Tibial nerve (tissue), 4 donors: ENCODE measurements around the gene TMEM38B. TPM values are rescaled to one million over a fixed set of nuclear protein-coding genes. Genes with fewer than 3 reads are reported as not detected.

Source experiments
- DNase-seq, 2 donors: peaks; one replicate each; pipeline ENCODE4 v3.0.0-alpha.2; 2019; ENCODE audit warnings: low spot score in 2 of 2
- H3K27ac ChIP-seq, 4 donors: fragments of 200-600 bp; sonication (generic) in 3 of 4; one replicate each; pipeline ENCODE4 v1.5.1; 2017 to 2019; ENCODE audit warnings: mild to moderate bottlenecking in 1 of 4
- H3K27me3 ChIP-seq, 2 donors: fragments of 200-600 bp; sonication (generic) in 1 of 2; one replicate each; pipeline versions ENCODE4 v1.5.1 to v1.6.0; 2017 to 2019
- H3K36me3 ChIP-seq, 3 donors: fragments of 200-600 bp; sonication (generic); one replicate each; pipeline ENCODE4 v1.5.1; 2018 to 2019
- H3K4me1 ChIP-seq, 4 donors: fragments of 200-600 bp; sonication (generic) in 3 of 4; one replicate each; pipeline ENCODE4 v1.5.1; 2017 to 2019
- H3K4me3 ChIP-seq, 4 donors: fragments of 200-600 bp; sonication (generic) in 3 of 4; one replicate each; pipeline ENCODE4 v1.5.1; 2017 to 2019; ENCODE audit warnings: mild to moderate bottlenecking in 1 of 4, moderate library complexity in 1 of 4
- H3K9me3 ChIP-seq, 4 donors: fragments of 200-600 bp; sonication (generic) in 3 of 4; one replicate each; pipeline ENCODE4 v1.5.1; 2017 to 2019
- EP300 ChIP-seq, 2 donors: sonication (generic); formaldehyde crosslinking; IDR thresholded peaks; one replicate each; pipeline ENCODE4 v1.6.1; 2017; ENCODE audit warnings: antibody characterized with exemption in 2 of 2, mild to moderate bottlenecking in 1 of 2
- POLR2A ChIP-seq, 2 donors: fragments of 450-650 bp; IDR thresholded peaks; one replicate each; pipeline ENCODE4 v1.6.1; 2017; ENCODE audit warnings: antibody characterized with exemption in 2 of 2, mild to moderate bottlenecking in 2 of 2, moderate library complexity in 2 of 2
- WGBS, 2 donors: methylation state at CpG; one replicate each; pipeline ENCODE4 v1.1.5; 2018; 5-methylcytosine and 5-hydroxymethylcytosine counted together
- total RNA-seq, 4 donors: library from RNA; depleted of rRNA; stranded (reverse); fragments of >200 nt; gene quantifications; one replicate each; pipeline ENCODE4 v1.1.0, GENCODE V29; 2016
- TF ChIP-seq, protein P1 (sequence below), 5 experiments: fragments of 200-600 bp in 3 of 5; fragments of 450-650 bp in 2 of 5; sonication (generic) in 3 of 5; IDR thresholded peaks; one replicate each; pipeline ENCODE4 v1.5.1; 2016 to 2019; ENCODE audit warnings: antibody characterized with exemption in 5 of 5, mild to moderate bottlenecking in 3 of 5, moderate library complexity in 2 of 5

Gene TMEM38B
- total RNA-seq, 4 donors from 2014 or later = 6.8 to 27.0 (median 10.9) TPM

GRCh38 chr9:105816202-105816744 is 121.9 kb downstream of the TMEM38B start:
- 79 to 87% methylated on average over 3 of the region's 3 CpGs for WGBS, 2 donors
- Histone ChIP-seq H3K9me3 (peaks cover 0 to 37% (median 0%) of the 10 kb centered on the region in 4 donors), H3K27ac (no peak overlapping the region), H3K36me3 (no peaks in the 10 kb centered on the region), H3K4me3 (no peak overlapping the region), H3K27me3 (no peaks in the 10 kb centered on the region), H3K4me1 (no peaks in the 10 kb centered on the region)
- TF ChIP-seq, protein P1, sequence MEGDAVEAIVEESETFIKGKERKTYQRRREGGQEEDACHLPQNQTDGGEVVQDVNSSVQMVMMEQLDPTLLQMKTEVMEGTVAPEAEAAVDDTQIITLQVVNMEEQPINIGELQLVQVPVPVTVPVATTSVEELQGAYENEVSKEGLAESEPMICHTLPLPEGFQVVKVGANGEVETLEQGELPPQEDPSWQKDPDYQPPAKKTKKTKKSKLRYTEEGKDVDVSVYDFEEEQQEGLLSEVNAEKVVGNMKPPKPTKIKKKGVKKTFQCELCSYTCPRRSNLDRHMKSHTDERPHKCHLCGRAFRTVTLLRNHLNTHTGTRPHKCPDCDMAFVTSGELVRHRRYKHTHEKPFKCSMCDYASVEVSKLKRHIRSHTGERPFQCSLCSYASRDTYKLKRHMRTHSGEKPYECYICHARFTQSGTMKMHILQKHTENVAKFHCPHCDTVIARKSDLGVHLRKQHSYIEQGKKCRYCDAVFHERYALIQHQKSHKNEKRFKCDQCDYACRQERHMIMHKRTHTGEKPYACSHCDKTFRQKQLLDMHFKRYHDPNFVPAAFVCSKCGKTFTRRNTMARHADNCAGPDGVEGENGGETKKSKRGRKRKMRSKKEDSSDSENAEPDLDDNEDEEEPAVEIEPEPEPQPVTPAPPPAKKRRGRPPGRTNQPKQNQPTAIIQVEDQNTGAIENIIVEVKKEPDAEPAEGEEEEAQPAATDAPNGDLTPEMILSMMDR (IDR thresholded peaks at IDR 0.05) = no peak
- TF ChIP-seq POLR2A (IDR thresholded peaks at IDR 0.05) = no peak
- no peak for TF ChIP-seq EP300 (IDR thresholded peaks at IDR 0.05)
- no peak for DNase-seq

- TF ChIP-seq POLR2A (IDR thresholded peaks at IDR 0.05) (no peak), EP300 (IDR thresholded peaks at IDR 0.05) (no peak)
- TF ChIP-seq, protein P1 (IDR thresholded peaks at IDR 0.05) = no peak
- Histone ChIP-seq H3K36me3 (no peaks in the 10 kb centered on the region), H3K4me3 (no peak overlapping the region), H3K9me3 (peaks cover 0 to 31% (median 0%) of the 10 kb centered on the region in 4 donors), H3K4me1 (no peaks in the 10 kb centered on the region), H3K27ac (no peak overlapping the region), H3K27me3 (no peaks in the 10 kb centered on the region)
- 87 to 97% methylated on average over 5 of the region's 5 CpGs for WGBS, 2 donors
- no peak for DNase-seq
Observed at GRCh38 chr9:105816981-105817380, 122.6 kb downstream of the TMEM38B start.

- 89 to 91% methylated on average over 15 of the region's 15 CpGs for WGBS, 2 donors
- no peak for DNase-seq
- no peaks in the 10 kb centered on the region for H3K36me3 ChIP-seq
- no peaks in the 10 kb centered on the region for H3K4me1 ChIP-seq
- H3K27me3 ChIP-seq = no peaks in the 10 kb centered on the region
- TF ChIP-seq POLR2A (IDR thresholded peaks at IDR 0.05) (no peak), EP300 (IDR thresholded peaks at IDR 0.05) (no peak)
- TF ChIP-seq, protein P1 (IDR thresholded peaks at IDR 0.05) = no peak
- H3K9me3 ChIP-seq = peaks cover 0 to 39% (median 0%) of the 10 kb centered on the region in 4 donors
- no peak overlapping the region for H3K27ac ChIP-seq
- no peak overlapping the region for H3K4me3 ChIP-seq
Observed at GRCh38 chr9:105818903-105819302, 124.6 kb downstream of the TMEM38B start.

- H3K4me3 ChIP-seq = no peak overlapping the region
- no peak for TF ChIP-seq EP300 (IDR thresholded peaks at IDR 0.05)
- TF ChIP-seq, protein P1 (IDR thresholded peaks at IDR 0.05) = no peak
- no peak for TF ChIP-seq POLR2A (IDR thresholded peaks at IDR 0.05)
- H3K27me3 ChIP-seq = no peaks in the 10 kb centered on the region
- H3K27ac ChIP-seq = no peak overlapping the region
- DNase-seq = no peak
- no peaks in the 10 kb centered on the region for H3K4me1 ChIP-seq
- no peaks in the 10 kb centered on the region for H3K36me3 ChIP-seq
- H3K9me3 ChIP-seq = peaks cover 0 to 40% (median 2%) of the 10 kb centered on the region in 4 donors
- 81 to 87% methylated on average over 22 to 23 of the region's 23 CpGs for WGBS, 2 donors
Observed at GRCh38 chr9:105822814-105823213, 128.5 kb downstream of the TMEM38B start.

Other genes starting within 250 kb of the TMEM38B start
- 10 to 100 TPM in 1 of 4 donors, 1 to 10 TPM in 3; 2.9 to 13.2 (median 6.0) TPM for gene FSD1L, start 246.5 kb upstream of the TMEM38B start, total RNA-seq
- 10 to 100 TPM in 3 of 4 donors, 1 to 10 TPM in 1; 8.6 to 18.2 (median 14.0) TPM for gene FKTN, start 136.4 kb upstream of the TMEM38B start, total RNA-seq
- 1 to 10 TPM in 1 of 4 donors, not detected in 3; 3.7 TPM for gene TAL2, start 32.1 kb upstream of the TMEM38B start, total RNA-seq